Measurements from ENCODE around the gene FCAMR.
"Not testable (repeated sequence)": the region's sequence is repeated elsewhere in the genome, so short reads cannot be mapped to it uniquely, and the experiment has no call there.

The FCAMR gene

GRCh38 chr1:206941766-206942418, 28.4 kb downstream of the FCAMR start:
- no peak overlapping the region for H3K27ac ChIP-seq
- no peak overlapping the region for H3K4me3 ChIP-seq

DNA sequence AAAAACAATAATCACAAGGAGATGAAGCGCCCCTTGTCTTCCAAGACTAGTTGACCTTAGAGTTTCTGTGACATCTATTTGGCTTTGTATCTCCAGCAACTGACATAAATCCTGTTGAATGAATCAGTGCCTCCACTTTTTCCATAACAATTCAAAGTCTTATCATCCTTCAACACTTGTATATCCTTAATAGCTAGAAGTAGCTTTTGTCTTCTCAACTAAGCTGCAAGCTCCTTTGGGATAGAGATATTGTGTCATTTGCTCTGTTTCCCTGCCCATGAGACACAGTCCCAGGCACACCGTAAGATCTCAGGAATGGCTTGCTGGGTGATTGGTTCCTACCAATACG, 29.7 kb downstream of the FCAMR start:
- H3K4me3 ChIP-seq = no peak overlapping the region
- H3K27ac ChIP-seq = peak overlapping the region in 2 of 21 experiments; percentile 13 to 51

DNA sequence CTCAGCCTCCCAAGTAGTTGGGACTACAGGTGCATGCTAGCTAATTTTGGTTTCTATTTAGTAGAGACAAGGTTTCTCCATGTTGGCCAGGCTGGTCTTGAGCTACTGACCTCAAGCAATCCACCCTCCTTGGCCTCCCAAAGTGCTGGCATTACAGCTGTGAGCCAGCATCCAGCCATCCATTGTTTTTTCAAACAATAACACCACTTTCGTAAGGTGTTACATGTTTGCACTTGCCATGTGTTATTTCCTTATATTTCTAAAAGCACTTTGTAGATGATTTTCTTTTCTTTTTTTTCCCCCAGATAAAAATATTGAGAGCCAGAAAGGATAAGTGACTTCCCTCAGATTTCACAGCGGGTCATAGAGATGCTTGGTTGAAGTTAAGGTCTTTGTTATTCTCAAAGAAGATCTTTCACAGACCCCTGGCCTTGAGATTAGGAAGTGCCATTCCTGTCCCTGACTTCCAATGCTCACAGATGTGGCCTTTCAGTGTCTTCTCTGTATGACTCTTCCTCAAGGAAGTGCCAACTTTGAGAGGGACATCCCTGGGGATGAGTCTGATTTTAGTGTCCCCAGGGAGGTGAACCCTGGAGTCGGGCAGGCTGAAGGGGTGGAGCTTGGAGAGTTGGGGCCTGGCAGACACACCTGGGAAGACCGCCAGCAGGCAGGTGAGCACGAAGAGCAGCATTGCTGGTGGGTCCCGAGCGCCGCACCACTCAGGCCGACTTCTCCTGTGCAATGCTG, 30.2 kb downstream of the FCAMR start:
- Histone ChIP-seq H3K27ac (peak overlapping the region in 2 of 21 experiments; percentile 51 to 55), H3K4me3 (no peak overlapping the region)

DNA sequence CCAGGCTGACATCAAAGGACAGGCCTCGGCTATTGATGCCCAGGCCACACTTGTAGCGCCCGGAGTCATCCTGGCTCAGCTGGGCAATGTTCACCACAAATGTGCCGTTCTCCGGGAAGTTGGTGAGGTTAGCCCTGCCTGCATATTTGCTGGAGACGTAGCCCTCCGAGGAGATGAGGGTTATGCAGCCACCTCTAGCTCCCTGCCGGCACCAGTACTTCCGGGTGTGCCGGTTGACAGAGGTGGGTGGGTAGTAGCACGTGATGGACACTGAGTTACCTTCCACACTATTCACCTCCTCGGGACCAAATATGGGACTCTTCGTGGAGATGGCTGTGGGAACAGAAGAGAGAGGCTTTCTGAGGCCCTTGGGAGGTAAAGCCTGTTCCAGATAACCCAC, 31.1 kb downstream of the FCAMR start:
- no peak overlapping the region for H3K4me3 ChIP-seq
- H3K27ac ChIP-seq = no peak overlapping the region

GRCh38 chr1:206937425-206937824, 32.8 kb downstream of the FCAMR start:
- Histone ChIP-seq H3K4me3 (no peak overlapping the region), H3K27ac (no peak overlapping the region)

GRCh38 chr1:206935491-206936067, 34.7 kb downstream of the FCAMR start:
- no peak overlapping the region for H3K27ac ChIP-seq
- H3K4me3 ChIP-seq = no peak overlapping the region

- Histone ChIP-seq H3K4me3 (no peak overlapping the region), H3K27ac (no peak overlapping the region)
These were observed 36.8 kb downstream of the FCAMR start for GRCh38 chr1:206933333-206933945.

DNA sequence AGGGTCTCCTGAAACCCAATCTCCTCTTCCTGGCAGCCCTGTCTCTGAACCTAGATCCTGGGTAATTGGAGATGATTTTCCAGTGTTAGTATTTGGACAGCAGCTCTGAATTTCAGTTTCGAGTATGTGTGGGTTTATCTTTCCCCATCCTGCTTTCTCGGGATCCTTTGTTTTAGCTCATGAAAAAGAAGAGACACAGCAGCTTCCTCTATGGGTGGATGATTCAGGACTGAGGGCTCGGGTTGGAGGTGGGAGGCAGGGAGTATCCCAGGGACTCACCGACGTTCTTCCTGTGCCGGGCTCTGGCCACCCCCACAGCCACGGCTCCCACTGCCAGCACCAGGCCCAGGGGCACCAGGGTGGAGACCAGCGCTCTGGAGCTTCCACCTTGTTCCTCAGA, 38.1 kb downstream of the FCAMR start:
- Histone ChIP-seq H3K27ac (peak overlapping the region in 1 of 21 experiments; percentile 61), H3K4me3 (no peak overlapping the region)

GRCh38 chr1:206931709-206932108, 38.6 kb downstream of the FCAMR start:
- peak overlapping the region in 1 of 21 experiments; percentile 61 for H3K27ac ChIP-seq
- no peak overlapping the region for H3K4me3 ChIP-seq

- Histone ChIP-seq H3K4me3 (no peak overlapping the region), H3K27ac (peak overlapping the region in 7 of 21 experiments; percentile 1 to 79 (median 50))
These were observed 40.0 kb downstream of the FCAMR start for GRCh38 chr1:206930210-206930798.

- H3K27ac ChIP-seq = peak overlapping the region in 3 of 21 experiments; percentile 60 to 79 (median 70)
- H3K4me3 ChIP-seq = no peak overlapping the region
These were observed 40.7 kb downstream of the FCAMR start for GRCh38 chr1:206929524-206929923.

GRCh38 chr1:206926286-206926685, 44.0 kb downstream of the FCAMR start:
- no peak overlapping the region for H3K27ac ChIP-seq
- no peak overlapping the region for H3K4me3 ChIP-seq

DNA sequence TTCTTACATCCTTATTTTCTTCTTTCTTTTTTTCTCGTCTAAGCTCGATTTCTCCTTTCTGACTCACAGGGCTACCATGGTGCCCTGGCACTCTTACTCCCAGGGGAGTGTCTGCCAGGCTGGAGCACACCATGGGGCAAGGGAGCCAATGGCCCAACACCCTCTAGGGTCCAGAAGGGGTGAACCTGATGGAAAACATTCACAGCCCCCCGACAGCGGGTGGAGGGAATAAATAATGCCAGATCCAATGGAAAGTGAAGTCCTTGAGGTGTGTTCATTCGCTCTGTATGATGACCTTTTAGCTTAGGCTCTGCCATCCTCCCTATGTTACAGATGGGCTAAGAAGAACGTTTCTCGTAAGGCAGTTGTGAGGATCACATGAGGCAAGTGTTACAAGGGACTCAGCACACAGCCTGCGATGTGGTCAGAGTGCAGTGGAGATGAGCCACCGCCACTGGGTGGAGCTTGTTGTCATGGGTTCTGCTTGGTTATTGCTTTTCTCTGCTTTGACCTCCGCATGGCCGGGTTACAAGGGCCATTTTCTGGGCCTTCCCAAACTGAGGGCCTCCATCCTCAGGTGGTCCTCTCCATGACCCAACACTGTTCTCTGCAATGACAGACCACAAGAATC, 45.0 kb downstream of the FCAMR start:
- no peak overlapping the region for H3K4me3 ChIP-seq
- peak overlapping the region in 10 of 21 experiments; percentile 1 to 96 (median 68) for H3K27ac ChIP-seq

DNA sequence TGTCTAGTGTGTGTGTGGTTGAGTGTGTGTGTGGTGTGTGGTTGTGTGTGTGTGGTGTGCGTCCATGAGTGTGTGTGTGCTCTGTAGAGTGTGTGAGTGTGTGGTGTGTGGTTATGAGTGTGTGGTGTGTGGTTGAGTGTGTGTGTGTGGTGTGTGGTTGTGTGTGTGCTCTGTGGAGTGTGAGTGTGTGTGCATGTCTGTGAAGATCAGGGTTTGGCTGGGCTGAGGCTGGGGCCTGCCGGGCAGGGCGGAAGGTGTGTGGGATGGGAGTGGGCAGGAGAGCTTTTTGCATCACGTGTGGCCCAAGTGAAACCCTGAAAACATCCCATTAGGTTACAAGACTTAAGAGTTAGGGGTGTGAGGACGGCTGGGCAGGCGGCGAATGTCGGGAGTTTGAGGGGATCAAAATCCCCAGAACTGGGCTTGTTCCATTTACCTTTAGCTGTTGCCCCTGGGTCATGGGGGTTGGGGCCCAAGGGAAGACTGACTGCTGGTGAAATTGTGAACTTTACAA, 45.6 kb downstream of the FCAMR start:
- peak overlapping the region in 10 of 21 experiments; percentile 1 to 96 (median 68) for H3K27ac ChIP-seq
- no peak overlapping the region for H3K4me3 ChIP-seq

DNA sequence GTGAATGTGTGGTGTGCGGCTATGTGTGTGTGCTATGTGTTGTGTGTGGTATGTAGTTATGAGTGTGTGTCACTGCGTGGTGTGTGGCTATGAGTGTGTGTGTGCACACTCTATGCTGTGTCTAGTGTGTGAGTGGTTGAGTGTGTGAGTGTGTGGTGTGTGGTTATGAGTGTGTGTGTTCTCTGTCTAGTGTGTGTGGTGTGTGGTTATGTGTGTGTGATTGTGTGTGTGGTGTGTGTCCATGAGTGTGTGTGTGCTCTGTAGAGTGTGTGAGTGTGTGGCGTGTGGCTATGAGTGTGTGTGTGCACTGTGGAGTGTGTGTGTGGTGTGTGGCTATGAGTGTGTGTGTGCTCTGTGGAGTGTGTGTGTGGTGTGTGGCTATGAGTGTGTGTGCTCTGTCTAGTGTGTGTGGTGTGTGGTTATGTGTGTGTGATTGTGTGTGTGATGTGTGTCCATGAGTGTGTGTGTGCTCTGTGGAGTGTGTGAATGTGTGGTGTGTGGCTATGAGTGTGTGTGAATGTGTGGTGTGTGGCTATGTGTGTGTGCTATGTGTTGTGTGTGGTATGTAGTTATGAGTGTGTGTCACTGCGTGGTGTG, 46.2 kb downstream of the FCAMR start:
- not testable (repeated sequence) for H3K4me3 ChIP-seq
- peak overlapping the region in 8 of 21 experiments; percentile 24 to 96 (median 84) for H3K27ac ChIP-seq

- H3K4me3 ChIP-seq = peak overlapping the region in 1 of 7 experiments; percentile 6
- H3K27ac ChIP-seq = peak overlapping the region in 16 of 21 experiments; percentile 1 to 96 (median 75)
These were observed 47.0 kb downstream of the FCAMR start for GRCh38 chr1:206923009-206923960.

- peak overlapping the region in 16 of 21 experiments; percentile 1 to 96 (median 75) for H3K27ac ChIP-seq
These were observed 47.7 kb downstream of the FCAMR start for GRCh38 chr1:206922524-206922923.

DNA sequence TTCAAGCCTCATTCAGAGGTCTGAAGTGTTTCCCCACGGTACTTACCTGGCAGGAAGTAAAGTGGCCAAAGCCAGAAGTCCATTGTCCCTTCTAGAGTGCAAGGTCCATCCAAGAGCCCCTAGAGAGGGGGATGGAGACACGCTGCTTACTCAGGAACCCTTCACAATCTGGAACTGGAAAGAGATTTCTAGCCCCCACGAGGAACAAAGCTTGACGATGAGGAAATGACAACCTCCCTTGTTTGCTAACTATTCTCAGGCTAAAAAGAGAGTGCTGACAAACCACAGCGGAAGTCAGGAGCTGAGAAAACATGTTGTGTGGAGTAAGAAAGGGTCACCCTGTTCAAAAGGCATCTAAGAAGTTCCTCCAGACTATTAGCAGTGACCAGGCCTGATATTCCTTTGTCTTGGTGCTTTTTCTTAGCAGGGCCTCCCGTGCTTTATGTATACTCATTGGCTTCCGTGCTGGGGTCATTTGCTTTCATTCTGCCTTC, 48.4 kb downstream of the FCAMR start, which contains the start of gene FCMR:
Gene FCMR (minus strand): TSS at position 170 of the 494 bp plus-strand sequence. CDS start 87 bp downstream, at position 83.
- H3K27ac ChIP-seq = peak within 1 kb of the TSS in 16 of 21 experiments; percentile 1 to 96 (median 75)
- H3K4me3 ChIP-seq = peak within 1 kb of the TSS in 6 of 7 experiments; percentile 2 to 33 (median 14)

More at GRCh38 chr1:206922524-206922923, 47.7 kb downstream of the FCAMR start:
- H3K4me3 ChIP-seq = peak overlapping the region in 1 of 7 experiments; percentile 6
